ENCODE data around the gene ETFA. TPM values are rescaled to one million over a fixed set of nuclear protein-coding genes. Genes with fewer than 3 reads are reported as not detected.
"Not testable (repeated sequence)": the region's sequence is repeated elsewhere in the genome, so short reads cannot be mapped to it uniquely, and the experiment has no call there.

The ETFA gene
- total RNA-seq, 2 experiments from 2014 or later, result 108 to 111 TPM

- DNase-seq; H3K27ac Mint-ChIP-seq; CTCF ChIA-PET; POLR2A ChIA-PET; H3K27me3 Mint-ChIP-seq (ENCODE audit: low read depth); ATAC-seq; H3K4me3 Mint-ChIP-seq; H3K9me3 Mint-ChIP-seq (ENCODE audit: insufficient read depth): not testable (repeated sequence)
- Mint-ChIP-seq H3K36me3 (ENCODE audit: low read depth) (peaks cover 12% of the 10 kb centered on the region), H3K4me1 (ENCODE audit: low read depth) (peaks cover 26% of the 10 kb centered on the region)
These were observed 1.9 kb upstream of the ETFA start for GRCh38 chr15:76313175-76313567.

GRCh38 chr15:76312540-76313174 lies 1.4 kb upstream of the ETFA start:
- Mint-ChIP-seq H3K27ac (no peak overlapping the region), H3K9me3 (ENCODE audit: insufficient read depth) (no peaks in the 10 kb centered on the region), H3K4me3 (peak overlapping the region; percentile 2), H3K36me3 (ENCODE audit: low read depth) (peaks cover 13% of the 10 kb centered on the region), H3K27me3 (ENCODE audit: low read depth) (no peaks in the 10 kb centered on the region), H3K4me1 (ENCODE audit: low read depth) (peaks cover 27% of the 10 kb centered on the region)
- ChIA-PET POLR2A (no interaction called here), CTCF (no interaction called here)
- no peak for ATAC-seq
- no peak for DNase-seq

GRCh38 chr15:76310475-76311099 lies 682 bp downstream of the ETFA start:
- Mint-ChIP-seq H3K9me3 (ENCODE audit: insufficient read depth) (no peaks in the 10 kb centered on the region), H3K4me3 (peak overlapping the region; percentile 92), H3K4me1 (ENCODE audit: low read depth) (peaks cover 29% of the 10 kb centered on the region), H3K27me3 (ENCODE audit: low read depth) (no peaks in the 10 kb centered on the region), H3K36me3 (ENCODE audit: low read depth) (peaks cover 13% of the 10 kb centered on the region), H3K27ac (peak overlapping the region; percentile 84)
- ChIA-PET CTCF (interaction anchor here (2.1 kb wide), 1 partner anchor 24 kb away, joined by 8 read pairs; no protein-coding TSS in a partner anchor), POLR2A (interaction anchor here (1.5 kb wide), 1 partner anchor 33 kb away, joined by 6 read pairs; no protein-coding TSS in a partner anchor)
- ATAC-seq (peak; percentile 17), DNase-seq (no peak)

- Mint-ChIP-seq H3K27ac (no peak overlapping the region), H3K4me1 (ENCODE audit: low read depth) (peaks cover 29% of the 10 kb centered on the region), H3K27me3 (ENCODE audit: low read depth) (no peaks in the 10 kb centered on the region), H3K9me3 (ENCODE audit: insufficient read depth) (no peaks in the 10 kb centered on the region), H3K4me3 (peak overlapping the region; percentile 92), H3K36me3 (ENCODE audit: low read depth) (peaks cover 17% of the 10 kb centered on the region)
- no peak for DNase-seq
- ChIA-PET CTCF (interaction anchor here (0.6 to 2.1 kb wide), 2 partner anchors 23 to 740 kb away, joined by 3 to 8 read pairs; no protein-coding TSS in a partner anchor), POLR2A (no interaction called here)
- ATAC-seq, result no peak
These were observed 1.5 kb downstream of the ETFA start for GRCh38 chr15:76309601-76310330.

- ChIA-PET CTCF (no interaction called here), POLR2A (no interaction called here)
- no peak for DNase-seq
- H3K4me3 Mint-ChIP-seq, result no peak overlapping the region
- no peak for ATAC-seq
- H3K36me3 Mint-ChIP-seq (ENCODE audit: low read depth), result peaks cover 14% of the 10 kb centered on the region
- no peaks in the 10 kb centered on the region for H3K9me3 Mint-ChIP-seq (ENCODE audit: insufficient read depth)
- H3K27ac Mint-ChIP-seq, result no peak overlapping the region
- peaks cover 6% of the 10 kb centered on the region for H3K4me1 Mint-ChIP-seq (ENCODE audit: low read depth)
- no peaks in the 10 kb centered on the region for H3K27me3 Mint-ChIP-seq (ENCODE audit: low read depth)
These were observed 7.4 kb downstream of the ETFA start for GRCh38 chr15:76303909-76304308.

GRCh38 chr15:76299786-76300185 lies 11.5 kb downstream of the ETFA start:
- Mint-ChIP-seq H3K4me1 (ENCODE audit: low read depth) (peaks cover 1% of the 10 kb centered on the region), H3K9me3 (ENCODE audit: insufficient read depth) (no peaks in the 10 kb centered on the region), H3K36me3 (ENCODE audit: low read depth) (peaks cover 9% of the 10 kb centered on the region), H3K27ac (no peak overlapping the region), H3K27me3 (ENCODE audit: low read depth) (no peaks in the 10 kb centered on the region), H3K4me3 (no peak overlapping the region)
- CTCF ChIA-PET, result interaction anchor here (1.3 kb wide), 1 partner anchor 13 kb away, joined by 3 read pairs; no protein-coding TSS in a partner anchor
- POLR2A ChIA-PET, result no interaction called here
- ATAC-seq (no peak), DNase-seq (no peak)

GRCh38 chr15:76298986-76299385 lies 12.3 kb downstream of the ETFA start:
- Mint-ChIP-seq H3K36me3 (ENCODE audit: low read depth) (peaks cover 8% of the 10 kb centered on the region), H3K9me3 (ENCODE audit: insufficient read depth) (no peaks in the 10 kb centered on the region), H3K27me3 (ENCODE audit: low read depth) (no peaks in the 10 kb centered on the region), H3K4me3 (no peak overlapping the region), H3K27ac (no peak overlapping the region), H3K4me1 (ENCODE audit: low read depth) (peaks cover 1% of the 10 kb centered on the region)
- ATAC-seq (no peak), DNase-seq (no peak)
- CTCF ChIA-PET, result interaction anchor here (1.3 kb wide), 1 partner anchor 12 kb away, joined by 3 read pairs; no protein-coding TSS in a partner anchor
- POLR2A ChIA-PET, result no interaction called here

- CTCF ChIA-PET, POLR2A ChIA-PET: not testable (repeated sequence)
These were observed 13.3 kb downstream of the ETFA start for GRCh38 chr15:76297951-76298350.

GRCh38 chr15:76296849-76297248 lies 14.4 kb downstream of the ETFA start:
- DNase-seq (no peak), ATAC-seq (no peak)
- Mint-ChIP-seq H3K9me3 (ENCODE audit: insufficient read depth) (no peaks in the 10 kb centered on the region), H3K4me1 (ENCODE audit: low read depth) (peaks cover 8% of the 10 kb centered on the region), H3K27me3 (ENCODE audit: low read depth) (no peaks in the 10 kb centered on the region), H3K27ac (no peak overlapping the region), H3K36me3 (ENCODE audit: low read depth) (peaks cover 14% of the 10 kb centered on the region), H3K4me3 (no peak overlapping the region)
- ChIA-PET POLR2A (no interaction called here), CTCF (no interaction called here)

More at GRCh38 chr15:76297951-76298350, 13.3 kb downstream of the ETFA start:
- not testable (repeated sequence) for H3K27ac Mint-ChIP-seq; ATAC-seq; H3K4me3 Mint-ChIP-seq; H3K27me3 Mint-ChIP-seq (ENCODE audit: low read depth); H3K4me1 Mint-ChIP-seq (ENCODE audit: low read depth); H3K9me3 Mint-ChIP-seq (ENCODE audit: insufficient read depth); DNase-seq
- H3K36me3 Mint-ChIP-seq (ENCODE audit: low read depth), result peaks cover 10% of the 10 kb centered on the region

- H3K27me3 Mint-ChIP-seq (ENCODE audit: low read depth); H3K4me1 Mint-ChIP-seq (ENCODE audit: low read depth); H3K9me3 Mint-ChIP-seq (ENCODE audit: insufficient read depth); POLR2A ChIA-PET; H3K27ac Mint-ChIP-seq; H3K4me3 Mint-ChIP-seq; DNase-seq; ATAC-seq: not testable (repeated sequence)
- H3K36me3 Mint-ChIP-seq (ENCODE audit: low read depth), result peaks cover 23% of the 10 kb centered on the region
- CTCF ChIA-PET, result interaction anchor here (0.5 to 1.4 kb wide), 2 partner anchors 41 to 103 kb away, joined by 3 read pairs; no protein-coding TSS in a partner anchor
These were observed 16.8 kb downstream of the ETFA start for GRCh38 chr15:76294463-76294862.

GRCh38 chr15:76293361-76293760 lies 17.9 kb downstream of the ETFA start:
- ATAC-seq (no peak), DNase-seq (no peak)
- ChIA-PET CTCF (interaction anchor here (1.1 to 1.4 kb wide), 2 partner anchors 102 to 108 kb away, joined by 3 read pairs; no protein-coding TSS in a partner anchor), POLR2A (no interaction called here)
- no peaks in the 10 kb centered on the region for H3K27me3 Mint-ChIP-seq (ENCODE audit: low read depth)
- H3K36me3 Mint-ChIP-seq (ENCODE audit: low read depth), result peaks cover 23% of the 10 kb centered on the region
- no peak overlapping the region for H3K4me3 Mint-ChIP-seq
- H3K4me1 Mint-ChIP-seq (ENCODE audit: low read depth), result peaks cover 8% of the 10 kb centered on the region
- H3K9me3 Mint-ChIP-seq (ENCODE audit: insufficient read depth), result no peaks in the 10 kb centered on the region
- H3K27ac Mint-ChIP-seq, result no peak overlapping the region

GRCh38 chr15:76289582-76289981 lies 21.7 kb downstream of the ETFA start:
- DNase-seq (no peak), ATAC-seq (no peak)
- H3K27ac Mint-ChIP-seq, result no peak overlapping the region
- CTCF ChIA-PET, result no interaction called here
- no peaks in the 10 kb centered on the region for H3K27me3 Mint-ChIP-seq (ENCODE audit: low read depth)
- peaks cover 24% of the 10 kb centered on the region for H3K4me1 Mint-ChIP-seq (ENCODE audit: low read depth)
- H3K36me3 Mint-ChIP-seq (ENCODE audit: low read depth), result peaks cover 33% of the 10 kb centered on the region
- no peaks in the 10 kb centered on the region for H3K9me3 Mint-ChIP-seq (ENCODE audit: insufficient read depth)
- POLR2A ChIA-PET, result no interaction called here
- H3K4me3 Mint-ChIP-seq, result no peak overlapping the region

Data from activated CD8-positive, alpha-beta T cell treated with anti-CD3 and anti-CD28 coated beads, Interleukin-2, amount 10 ng/mL, durations not matched to agents 7 days and 5 days (primary cell).